KMS-11 (cell line): ENCODE data around the gene TACR1.

Experiments
- H2AFZ ChIP-seq: fragments of 200-600 bp; sonication (generic); 2 replicates; pipeline ENCODE4 v1.6.1; 2016; ENCODE audit warnings: antibody characterized with exemption, mixed run types, low read depth
- H3K27ac ChIP-seq: fragments of 200-600 bp; sonication (generic); 2 replicates; pipeline ENCODE4 v1.6.1; 2016; ENCODE audit warnings: mild to moderate bottlenecking, mixed run types
- H3K27me3 ChIP-seq: fragments of 200-600 bp; sonication (generic); 2 replicates; pipeline ENCODE4 v1.6.1; 2017; ENCODE audit warnings: mild to moderate bottlenecking, low read depth, mixed run types, moderate library complexity; ENCODE audit not compliant: insufficient read depth
- H3K36me3 ChIP-seq: fragments of 200-600 bp; sonication (generic); 2 replicates; pipeline ENCODE4 v1.6.1; 2017; ENCODE audit warnings: mild to moderate bottlenecking, mixed run types; ENCODE audit not compliant: insufficient read depth
- H3K4me1 ChIP-seq: fragments of 200-600 bp; sonication (generic); 2 replicates; pipeline ENCODE4 v1.6.1; 2016; ENCODE audit warnings: mild to moderate bottlenecking, low read depth, mixed run types; ENCODE audit not compliant: poor library complexity, severe bottlenecking
- H3K4me2 ChIP-seq: fragments of 200-600 bp; sonication (generic); 2 replicates; pipeline ENCODE4 v1.7.0; 2016; ENCODE audit warnings: mild to moderate bottlenecking, mixed run types
- H3K4me3 ChIP-seq: fragments of 200-600 bp; sonication (generic); IDR thresholded peaks from 2 replicates; pipeline ENCODE4 v1.6.1; 2017; ENCODE audit warnings: low read depth, low read length, mixed read lengths; ENCODE audit not compliant: insufficient read depth
- H3K79me2 ChIP-seq: fragments of 200-600 bp; sonication (generic); 2 replicates; pipeline ENCODE4 v1.6.1; 2016; ENCODE audit warnings: low read depth, mixed run types; ENCODE audit not compliant: insufficient read depth
- H3K9ac ChIP-seq: fragments of 200-600 bp; sonication (generic); 2 replicates; pipeline ENCODE4 v1.6.1; 2016; ENCODE audit warnings: mild to moderate bottlenecking, mixed run types
- H4K20me1 ChIP-seq: fragments of 200-600 bp; sonication (generic); 2 replicates; pipeline ENCODE4 v1.6.1; 2016; ENCODE audit warnings: mild to moderate bottlenecking, mixed run types; ENCODE audit not compliant: insufficient read depth
- CTCF ChIP-seq: fragments of 200-600 bp; sonication (generic); conservative IDR thresholded peaks from 2 replicates; pipeline ENCODE4 v1.6.1; 2017; ENCODE audit warnings: low read depth, mild to moderate bottlenecking, antibody characterized with exemption, low read length, moderate library complexity, mixed read lengths

TACR1 gene

GRCh38 chr2:75031906-75032803, 167.2 kb downstream of the TACR1 start:
- Histone ChIP-seq H2AFZ (no peak overlapping the region), H3K27ac (no peak overlapping the region), H4K20me1 (no peaks in the 10 kb centered on the region), H3K79me2 (no peaks in the 10 kb centered on the region), H3K9ac (no peak overlapping the region), H3K36me3 (no peaks in the 10 kb centered on the region), H3K27me3 (no peaks in the 10 kb centered on the region), H3K4me3 (no peak overlapping the region), H3K4me1 (peaks cover 12% of the 10 kb centered on the region), H3K4me2 (no peak overlapping the region)
- no peak for TF ChIP-seq CTCF

- Histone ChIP-seq H3K36me3 (no peaks in the 10 kb centered on the region), H2AFZ (no peak overlapping the region), H3K4me3 (no peak overlapping the region), H3K79me2 (no peaks in the 10 kb centered on the region), H3K4me1 (peaks cover 12% of the 10 kb centered on the region), H3K4me2 (no peak overlapping the region), H3K27ac (no peak overlapping the region), H4K20me1 (no peaks in the 10 kb centered on the region), H3K27me3 (no peaks in the 10 kb centered on the region), H3K9ac (no peak overlapping the region)
- no peak for TF ChIP-seq CTCF
Observed at GRCh38 chr2:75031171-75031570, 168.1 kb downstream of the TACR1 start.

GRCh38 chr2:75030218-75031009, 168.9 kb downstream of the TACR1 start:
- Histone ChIP-seq H3K4me3 (no peak overlapping the region), H3K27ac (no peak overlapping the region), H3K4me2 (peak overlapping the region; percentile 6; the same call in 1 of the 2 replicates), H3K4me1 (peaks cover 12% of the 10 kb centered on the region), H3K27me3 (no peaks in the 10 kb centered on the region), H3K36me3 (no peaks in the 10 kb centered on the region), H3K79me2 (no peaks in the 10 kb centered on the region), H2AFZ (no peak overlapping the region), H3K9ac (no peak overlapping the region), H4K20me1 (no peaks in the 10 kb centered on the region)
- no peak for TF ChIP-seq CTCF

GRCh38 chr2:75027886-75028285, 171.4 kb downstream of the TACR1 start:
- no peaks in the 10 kb centered on the region for H3K27me3 ChIP-seq
- TF ChIP-seq CTCF, result no peak
- H3K36me3 ChIP-seq, result no peaks in the 10 kb centered on the region
- H3K79me2 ChIP-seq, result no peaks in the 10 kb centered on the region
- H2AFZ ChIP-seq, result no peak overlapping the region
- peaks cover 12% of the 10 kb centered on the region for H3K4me1 ChIP-seq
- H3K27ac ChIP-seq, result no peak overlapping the region
- no peak overlapping the region for H3K4me3 ChIP-seq
- H3K9ac ChIP-seq, result no peak overlapping the region
- no peaks in the 10 kb centered on the region for H4K20me1 ChIP-seq
- no peak overlapping the region for H3K4me2 ChIP-seq
